NT2/D1 (cell line): ENCODE data around the gene VANGL1.

Source experiments
- SUZ12 ChIP-seq: IDR thresholded peaks from 2 replicates; pipeline ENCODE4 v1.6.1; 2011; ENCODE audit not compliant: insufficient read length, insufficient read depth; ENCODE audit errors: extremely low read depth
- ZNF274 ChIP-seq: IDR thresholded peaks from 2 replicates; pipeline ENCODE4 v1.6.1; 2011; ENCODE audit warnings: mild to moderate bottlenecking, low read depth, low read length

- no peak for TF ChIP-seq ZNF274
- TF ChIP-seq SUZ12, result no peak
Observed at GRCh38 chr1:115670476-115671175, 28.9 kb downstream of the VANGL1 start.
